HUES48 (cell line): Measurements from ENCODE around the gene OVAAL.

Experiments used
- H3K27ac ChIP-seq: one replicate; pipeline ENCODE4 v1.7.0; 2013; ENCODE audit warnings: low read depth, low read length, inconsistent platforms
- H3K27me3 ChIP-seq: 2 replicates; pipeline ENCODE4 v1.6.1; 2013; ENCODE audit warnings: mild to moderate bottlenecking, low read length; ENCODE audit not compliant: control insufficient read depth, insufficient read depth
- H3K36me3 ChIP-seq: 2 replicates; pipeline ENCODE4 v1.6.1; 2013; ENCODE audit warnings: low read length; ENCODE audit not compliant: control insufficient read depth, insufficient read depth
- H3K4me1 ChIP-seq: 2 replicates; pipeline ENCODE4 v1.6.1; 2013; ENCODE audit warnings: mild to moderate bottlenecking, low read length; ENCODE audit not compliant: control insufficient read depth, insufficient read depth
- H3K4me3 ChIP-seq: 2 replicates; pipeline ENCODE4 v1.5.1; 2013; ENCODE audit warnings: mild to moderate bottlenecking, low read depth, low read length
- H3K9ac ChIP-seq: 2 replicates; pipeline ENCODE4 v1.6.1; 2013; ENCODE audit warnings: mild to moderate bottlenecking, low read depth, low read length, moderate library complexity
- H3K9me3 ChIP-seq: 2 replicates; pipeline ENCODE4 v1.6.1; 2013; ENCODE audit warnings: low read length; ENCODE audit not compliant: control insufficient read depth, insufficient read depth

Gene OVAAL

GRCh38 chr1:180593382-180593781 is 34.6 kb downstream of the OVAAL start:
- Histone ChIP-seq H3K36me3 (no peaks in the 10 kb centered on the region), H3K9me3 (0 out of 2 replicates have a peak, but pooled peaks cover under 1% of the 10 kb centered on the region), H3K9ac (no peak overlapping the region), H3K27ac (no peak overlapping the region), H3K27me3 (no peaks in the 10 kb centered on the region), H3K4me3 (no peak overlapping the region), H3K4me1 (no peaks in the 10 kb centered on the region)

DNA sequence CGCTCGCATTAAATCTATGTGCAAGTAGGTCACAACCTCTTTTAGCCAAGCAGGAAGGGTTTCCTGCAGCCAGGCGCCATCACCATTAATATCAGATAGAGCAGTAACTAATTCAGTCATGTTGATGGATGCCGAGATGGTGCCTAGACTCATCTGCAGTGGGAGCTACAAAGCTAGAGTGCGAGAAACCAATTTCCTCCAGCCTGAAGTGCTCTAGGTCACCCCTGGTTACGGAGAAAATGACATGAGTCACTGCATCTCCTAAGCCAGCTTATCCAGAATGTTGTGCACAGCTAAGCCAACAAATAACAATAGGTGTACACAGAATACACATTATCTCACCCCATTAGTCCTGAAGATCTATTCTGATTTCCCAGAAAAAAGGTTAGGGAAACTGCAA is 36.0 kb downstream of the OVAAL start:
- no peak overlapping the region for H3K9ac ChIP-seq
- no peaks in the 10 kb centered on the region for H3K36me3 ChIP-seq

DNA sequence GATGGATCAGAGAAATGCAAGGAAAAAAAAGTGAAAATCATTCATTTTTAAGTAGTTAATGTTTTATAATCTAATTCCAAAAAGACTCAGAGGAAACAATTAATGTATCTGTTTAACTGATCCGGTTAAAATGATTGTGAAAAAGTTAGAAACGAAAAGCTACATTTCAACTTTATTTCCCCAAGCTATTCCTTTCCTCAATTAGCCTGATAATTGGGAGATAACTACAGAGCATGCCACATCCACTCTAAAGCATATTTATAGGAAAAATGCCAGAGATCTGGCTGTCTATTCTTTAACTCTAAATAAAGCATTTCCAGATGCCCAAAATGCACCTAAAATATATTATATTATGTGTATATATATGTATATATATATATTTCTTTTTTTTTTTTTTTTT is 37.2 kb downstream of the OVAAL start:
- H3K4me3 ChIP-seq = no peak overlapping the region
- H3K27ac ChIP-seq = no peak overlapping the region
- H3K4me1 ChIP-seq = peaks cover 7% of the 10 kb centered on the region; the same call in 1 of the 2 replicates
- no peaks in the 10 kb centered on the region for H3K9me3 ChIP-seq
- no peaks in the 10 kb centered on the region for H3K36me3 ChIP-seq
- no peaks in the 10 kb centered on the region for H3K27me3 ChIP-seq
- no peak overlapping the region for H3K9ac ChIP-seq

More for the DNA sequence above, 36.0 kb downstream of the OVAAL start:
- no peaks in the 10 kb centered on the region for H3K27me3 ChIP-seq
- no peak overlapping the region for H3K27ac ChIP-seq
- H3K4me1 ChIP-seq = peaks cover 7% of the 10 kb centered on the region; the same call in 1 of the 2 replicates
- no peaks in the 10 kb centered on the region for H3K9me3 ChIP-seq
- H3K4me3 ChIP-seq = no peak overlapping the region

DNA sequence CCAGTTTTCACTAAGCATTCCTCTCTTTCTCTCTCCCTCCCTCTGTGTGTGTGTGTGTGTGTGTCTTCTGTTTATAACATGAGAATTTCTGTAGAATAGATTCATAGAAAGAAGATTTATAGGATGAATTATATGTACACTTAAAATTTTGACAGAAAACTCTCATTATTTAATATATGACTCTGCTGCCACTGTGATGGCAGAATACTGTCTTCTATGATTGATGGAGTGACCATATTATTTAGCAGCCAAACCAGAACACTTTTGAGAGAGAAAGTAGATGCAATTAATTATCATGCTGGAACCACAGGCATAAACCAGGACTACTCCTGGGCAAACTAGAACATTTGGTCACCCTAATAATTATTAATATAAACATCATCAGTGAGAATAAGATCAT is 38.8 kb downstream of the OVAAL start:
- Histone ChIP-seq H3K9ac (no peak overlapping the region), H3K36me3 (no peaks in the 10 kb centered on the region), H3K27ac (no peak overlapping the region), H3K27me3 (no peaks in the 10 kb centered on the region), H3K9me3 (no peaks in the 10 kb centered on the region), H3K4me3 (no peak overlapping the region), H3K4me1 (peaks cover 7% of the 10 kb centered on the region; the same call in 1 of the 2 replicates)

GRCh38 chr1:180598333-180598974 is 39.7 kb downstream of the OVAAL start:
- peak overlapping the region; percentile 9 for H3K27ac ChIP-seq
- H3K4me3 ChIP-seq = no peak overlapping the region
- peaks cover 7% of the 10 kb centered on the region; the same call in 1 of the 2 replicates for H3K4me1 ChIP-seq
- no peak overlapping the region for H3K9ac ChIP-seq
- H3K36me3 ChIP-seq = no peaks in the 10 kb centered on the region
- no peaks in the 10 kb centered on the region for H3K27me3 ChIP-seq
- no peaks in the 10 kb centered on the region for H3K9me3 ChIP-seq

DNA sequence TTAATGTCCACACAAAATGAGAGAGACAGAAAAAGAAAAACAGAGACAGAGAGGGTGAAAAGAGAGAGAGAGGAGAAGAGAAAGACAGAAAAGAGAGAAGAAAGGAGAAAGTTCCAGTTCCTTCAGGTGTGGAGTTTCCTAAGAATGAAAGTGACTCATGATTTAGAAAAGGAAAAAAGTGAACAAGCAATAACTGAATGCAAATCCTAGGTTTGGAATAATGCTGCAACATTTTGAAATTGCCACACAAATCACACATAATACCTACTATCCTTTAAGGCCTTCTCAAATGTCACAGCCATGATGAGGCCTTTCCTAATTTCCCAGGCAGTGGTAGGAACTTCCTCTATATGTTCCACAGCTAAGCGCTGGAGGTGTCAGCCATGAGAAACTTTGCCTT is 41.6 kb downstream of the OVAAL start:
- H3K36me3 ChIP-seq = no peaks in the 10 kb centered on the region
- H3K4me3 ChIP-seq = no peak overlapping the region
- no peak overlapping the region for H3K27ac ChIP-seq
- no peak overlapping the region for H3K9ac ChIP-seq
- H3K9me3 ChIP-seq = no peaks in the 10 kb centered on the region
- H3K27me3 ChIP-seq = no peaks in the 10 kb centered on the region
- peaks cover 7% of the 10 kb centered on the region; the same call in 1 of the 2 replicates for H3K4me1 ChIP-seq

DNA sequence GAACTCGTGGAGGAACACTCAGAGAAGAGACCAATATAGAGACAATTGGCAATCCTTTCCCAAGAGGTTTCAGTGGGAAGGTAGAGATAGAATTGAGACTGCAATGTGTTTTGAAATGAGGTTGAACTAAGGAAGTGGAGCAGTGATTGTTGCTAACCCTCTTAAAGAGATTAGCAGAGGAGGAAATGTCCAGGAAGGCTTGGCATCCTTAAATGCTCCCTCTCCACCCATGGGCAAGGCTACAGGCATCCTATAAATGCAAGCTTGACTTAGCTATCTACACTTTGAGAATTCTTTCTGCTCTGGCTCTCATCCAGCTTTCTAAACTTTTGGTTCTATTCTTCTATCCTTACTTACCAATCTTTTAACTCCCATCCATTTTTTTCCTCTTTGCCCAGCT is 42.7 kb downstream of the OVAAL start:
- Histone ChIP-seq H3K4me3 (no peak overlapping the region), H3K36me3 (no peaks in the 10 kb centered on the region), H3K4me1 (peaks cover 14% of the 10 kb centered on the region; the same call in 1 of the 2 replicates), H3K9me3 (no peaks in the 10 kb centered on the region), H3K27ac (no peak overlapping the region), H3K9ac (no peak overlapping the region), H3K27me3 (no peaks in the 10 kb centered on the region)

DNA sequence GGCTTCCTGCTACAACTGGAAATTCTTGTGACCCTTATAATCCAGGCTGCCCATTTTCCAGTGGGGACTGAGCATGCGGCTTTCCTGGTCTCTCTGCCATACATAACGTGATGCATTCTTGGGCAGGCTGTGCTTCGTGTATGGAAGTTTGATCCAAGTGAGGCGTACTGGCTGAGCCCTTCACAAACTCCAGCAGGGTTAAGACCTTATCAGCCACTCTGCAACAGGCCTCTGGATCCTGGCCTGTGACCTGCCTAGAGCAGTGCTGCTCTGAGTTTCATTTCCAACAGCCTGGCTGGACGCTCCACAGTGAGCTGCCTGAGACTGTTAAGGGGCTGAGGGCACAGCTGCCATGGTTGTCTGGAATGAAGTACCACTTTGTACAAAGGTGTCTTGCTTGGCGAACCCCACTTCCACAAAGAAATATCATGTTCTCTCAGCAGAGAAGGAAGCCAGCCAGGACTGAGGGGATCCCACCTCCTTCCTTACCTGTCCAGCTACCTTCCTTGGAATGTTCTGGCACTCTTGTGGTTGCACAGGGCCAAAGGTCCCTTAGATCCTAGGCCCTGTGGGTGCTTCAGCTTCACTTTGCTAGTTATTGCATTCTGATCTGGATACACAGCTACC is 44.6 kb downstream of the OVAAL start:
- H3K4me3 ChIP-seq = no peak overlapping the region
- H3K36me3 ChIP-seq = no peaks in the 10 kb centered on the region
- no peak overlapping the region for H3K9ac ChIP-seq
- H3K4me1 ChIP-seq = peaks cover 15% of the 10 kb centered on the region; the same call in 1 of the 2 replicates
- H3K27ac ChIP-seq = no peak overlapping the region
- H3K27me3 ChIP-seq = no peaks in the 10 kb centered on the region
- no peaks in the 10 kb centered on the region for H3K9me3 ChIP-seq

DNA sequence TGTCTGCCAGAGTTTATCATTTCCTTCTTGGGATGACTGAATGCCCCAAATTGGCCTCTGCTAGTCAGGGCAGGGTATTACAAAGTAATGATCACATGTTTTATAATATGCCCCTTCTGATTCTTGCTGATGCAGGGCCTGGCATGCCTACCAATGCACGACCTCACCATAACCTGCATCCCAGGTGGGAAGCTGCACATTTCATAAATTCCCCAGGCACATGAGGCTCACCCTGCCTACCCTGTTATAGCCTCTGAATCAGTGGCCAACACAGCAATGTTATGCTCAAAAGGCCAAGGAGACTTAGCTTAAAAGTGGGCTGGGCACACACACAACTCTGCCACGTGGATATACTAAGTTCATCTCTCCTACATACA is 45.1 kb downstream of the OVAAL start:
- no peak overlapping the region for H3K4me3 ChIP-seq
- H3K27me3 ChIP-seq = no peaks in the 10 kb centered on the region
- no peaks in the 10 kb centered on the region for H3K36me3 ChIP-seq
- no peaks in the 10 kb centered on the region for H3K9me3 ChIP-seq
- peaks cover 14% of the 10 kb centered on the region; the same call in 1 of the 2 replicates for H3K4me1 ChIP-seq
- no peak overlapping the region for H3K27ac ChIP-seq
- no peak overlapping the region for H3K9ac ChIP-seq

- Histone ChIP-seq H3K4me1 (peaks cover 23% of the 10 kb centered on the region; the same call in 1 of the 2 replicates), H3K9ac (no peak overlapping the region), H3K27ac (no peak overlapping the region), H3K4me3 (no peak overlapping the region), H3K36me3 (no peaks in the 10 kb centered on the region), H3K27me3 (no peaks in the 10 kb centered on the region), H3K9me3 (no peaks in the 10 kb centered on the region)
These were observed 47.4 kb downstream of the OVAAL start for GRCh38 chr1:180606155-180606554.
